Activated CD4-positive, CD25-positive, alpha-beta regulatory T cell (primary cell): Measurements from ENCODE around the gene ATF6.

Source experiments
- DNase-seq, 4 experiments: peaks; one replicate each; lab custom pipeline; 2025; lab: John Stamatoyannopoulos, UW

Gene ATF6

GRCh38 chr1:161941726-161942436 is 175.8 kb downstream of the ATF6 start:
- no peak for DNase-seq

- no peak for DNase-seq
Observed at GRCh38 chr1:161943737-161944136, 177.6 kb downstream of the ATF6 start.

GRCh38 chr1:161944381-161944780 is 178.3 kb downstream of the ATF6 start:
- no peak for DNase-seq

GRCh38 chr1:161945306-161946060 is 179.4 kb downstream of the ATF6 start:
- DNase-seq, result no peak

GRCh38 chr1:161946071-161946987 is 180.2 kb downstream of the ATF6 start:
- no peak for DNase-seq

- no peak for DNase-seq
Observed at GRCh38 chr1:161948435-161948834, 182.3 kb downstream of the ATF6 start.

- no peak for DNase-seq
Observed at GRCh38 chr1:161949548-161949947, 183.4 kb downstream of the ATF6 start.

- no peak for DNase-seq
Observed at GRCh38 chr1:161950377-161950776, 184.3 kb downstream of the ATF6 start.

- no peak for DNase-seq
Observed at GRCh38 chr1:161951646-161952045, 185.5 kb downstream of the ATF6 start.

GRCh38 chr1:161952607-161953172 is 186.6 kb downstream of the ATF6 start:
- DNase-seq, result no peak

- no peak for DNase-seq
Observed at GRCh38 chr1:161953256-161953920, 187.3 kb downstream of the ATF6 start.

GRCh38 chr1:161954050-161954449 is 187.9 kb downstream of the ATF6 start:
- DNase-seq, result no peak

GRCh38 chr1:161954466-161954865 is 188.3 kb downstream of the ATF6 start:
- no peak for DNase-seq

- DNase-seq, result no peak
Observed at GRCh38 chr1:161955606-161956005, 189.5 kb downstream of the ATF6 start.

GRCh38 chr1:161956097-161956496 is 190.0 kb downstream of the ATF6 start:
- no peak for DNase-seq

GRCh38 chr1:161956930-161957329 is 190.8 kb downstream of the ATF6 start:
- no peak for DNase-seq

GRCh38 chr1:161958425-161958824 is 192.3 kb downstream of the ATF6 start:
- DNase-seq, result no peak

GRCh38 chr1:161962091-161962887 is 196.2 kb downstream of the ATF6 start:
- DNase-seq, result no peak

- DNase-seq, result no peak
Observed at GRCh38 chr1:161966067-161966466, 199.9 kb downstream of the ATF6 start.

GRCh38 chr1:161970036-161970435 is 203.9 kb downstream of the ATF6 start:
- DNase-seq, result no peak

- no peak for DNase-seq
Observed at GRCh38 chr1:161970633-161971032, 204.5 kb downstream of the ATF6 start.
